AG10803 (cell line): ENCODE results near the gene BAD.
A peak's percentile ranks its signal among the peaks of the same experiment; 100 is the strongest.

ENCODE experiments used
- DNase-seq: peaks from one replicate; pipeline ENCODE4 v3.0.0; 2010; ENCODE audit warnings: low read depth
- H3K4me3 ChIP-seq: 2 replicates; pipeline ENCODE4 v1.5.1; 2011; ENCODE audit warnings: mild to moderate bottlenecking, low read length, control low read depth
- CTCF ChIP-seq: conservative IDR thresholded peaks from 2 replicates; pipeline ENCODE4 v1.5.1; 2011; ENCODE audit warnings: mild to moderate bottlenecking, low read length, control low read depth, inconsistent platforms

BAD gene

GRCh38 chr11:64238999-64239398, 45.5 kb downstream of the BAD start:
- DNase-seq, result no peak
- TF ChIP-seq CTCF, result no peak
- H3K4me3 ChIP-seq, result no peak overlapping the region

DNA sequence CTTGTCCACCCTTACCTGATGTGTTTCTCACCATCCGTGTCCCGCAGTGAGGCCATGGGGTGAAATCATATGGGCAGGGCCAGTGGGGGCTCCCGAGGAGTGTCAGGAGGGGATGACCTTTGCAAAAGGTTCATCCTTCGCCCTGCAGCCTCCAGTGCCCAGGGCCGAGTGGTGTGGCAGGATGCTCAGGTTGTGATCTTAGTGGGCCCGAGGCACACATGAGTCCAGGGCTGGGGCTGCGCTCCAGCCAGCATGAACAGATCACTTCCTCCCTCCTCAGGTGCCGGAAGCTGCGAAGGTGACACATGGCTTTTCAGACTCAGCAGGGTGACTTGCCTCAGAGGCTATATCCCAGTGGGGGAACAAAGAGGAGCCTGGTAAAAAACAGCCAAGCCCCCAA, 46.4 kb downstream of the BAD start:
- H3K4me3 ChIP-seq, result no peak overlapping the region
- no peak for DNase-seq
- TF ChIP-seq CTCF, result no peak

GRCh38 chr11:64237484-64237951, 46.9 kb downstream of the BAD start:
- DNase-seq, result no peak
- H3K4me3 ChIP-seq, result no peak overlapping the region
- no peak for TF ChIP-seq CTCF

DNA sequence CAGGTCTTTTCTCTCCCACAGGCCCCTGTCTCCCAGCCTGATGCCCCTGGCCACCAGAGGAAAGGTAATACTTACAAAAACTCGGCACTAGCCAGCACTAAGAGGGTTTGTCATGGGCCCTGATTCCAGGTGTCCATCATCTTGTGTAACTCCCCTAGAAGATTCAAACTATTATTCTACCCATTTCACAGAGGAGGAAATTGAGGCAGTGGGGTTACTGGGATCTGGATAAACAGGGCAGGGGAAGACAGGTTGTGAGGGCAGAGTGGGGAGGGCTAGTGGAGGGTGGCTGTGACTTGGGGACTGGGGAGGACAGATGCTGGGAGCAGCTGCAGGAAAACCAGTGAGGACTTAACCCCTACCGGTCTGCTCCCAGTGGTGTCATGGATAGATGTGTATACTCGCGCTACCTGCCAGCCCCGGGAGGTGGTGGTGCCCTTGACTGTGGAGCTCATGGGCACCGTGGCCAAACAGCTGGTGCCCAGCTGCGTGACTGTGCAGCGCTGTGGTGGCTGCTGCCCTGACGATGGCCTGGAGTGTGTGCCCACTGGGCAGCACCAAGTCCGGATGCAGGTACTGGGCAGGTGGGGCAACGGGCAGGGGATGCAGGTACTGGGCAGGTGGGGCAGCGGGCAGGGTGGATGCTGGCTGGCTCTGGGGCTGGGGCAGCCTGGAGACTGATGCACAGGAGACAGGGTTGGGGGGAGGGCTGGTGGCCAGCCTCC, 48.9 kb downstream of the BAD start:
- DNase-seq, result no peak
- no peak for TF ChIP-seq CTCF
- peak overlapping the region; percentile 65 for H3K4me3 ChIP-seq

DNA sequence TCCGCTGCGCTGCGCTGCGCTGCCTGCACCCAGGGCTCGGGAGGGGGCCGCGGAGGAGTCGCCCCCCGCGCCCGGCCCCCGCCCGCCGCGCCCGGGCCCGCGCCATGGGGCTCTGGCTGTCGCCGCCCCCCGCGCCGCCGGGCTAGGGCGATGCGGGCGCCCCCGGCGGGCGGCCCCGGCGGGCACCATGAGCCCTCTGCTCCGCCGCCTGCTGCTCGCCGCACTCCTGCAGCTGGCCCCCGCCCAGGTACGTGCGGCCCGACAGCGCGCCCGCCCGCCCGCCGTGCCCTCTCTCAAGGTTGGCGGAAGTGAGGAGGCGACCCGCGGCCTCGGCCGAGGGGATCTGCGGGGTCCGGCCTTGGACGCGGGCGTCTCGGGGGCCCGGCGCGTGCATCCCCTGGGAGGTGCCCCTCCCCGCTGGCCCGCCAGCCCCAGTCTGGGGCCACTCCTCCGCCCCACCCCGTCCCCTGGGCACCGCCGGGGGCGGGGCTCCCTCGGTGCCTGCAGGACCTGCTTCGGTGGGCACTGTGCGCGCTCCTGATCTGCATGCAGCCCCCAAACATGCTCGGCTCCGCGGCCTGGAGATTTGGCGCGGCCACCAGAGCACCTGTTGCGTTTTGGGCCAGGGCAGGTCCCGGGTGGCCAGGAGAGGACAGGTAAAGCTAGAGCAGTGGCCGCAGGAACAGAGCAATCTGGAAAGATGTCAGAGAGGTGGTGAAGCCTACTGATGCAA, 49.7 kb downstream of the BAD start:
- peak overlapping the region; percentile 65 for H3K4me3 ChIP-seq
- no peak for TF ChIP-seq CTCF
- DNase-seq, result no peak

- no peak for TF ChIP-seq CTCF
- DNase-seq, result no peak
- H3K4me3 ChIP-seq, result peak within 1 kb of the TSS; percentile 65
Observed at GRCh38 chr11:64233913-64234586, 50.4 kb downstream of the BAD start, which contains the start of gene VEGFB. VEGFB (plus strand) TSS chr11:64234584; CDS start chr11:64234834, 250 bp downstream.
